Skeletal muscle satellite cell (primary cell): ENCODE results near the gene ARID1B.

ENCODE experiments used
- H3K27me3 ChIP-seq: 2 replicates; pipeline ENCODE4 v1.7.0; 2013; ENCODE audit warnings: low read length; ENCODE audit not compliant: control insufficient read depth, insufficient read depth
- H3K36me3 ChIP-seq: 2 replicates; pipeline ENCODE4 v1.7.0; 2013; ENCODE audit warnings: mild to moderate bottlenecking, control low read depth, low read length; ENCODE audit not compliant: insufficient read depth
- H3K4me1 ChIP-seq: 2 replicates; pipeline ENCODE4 v1.7.0; 2013; ENCODE audit warnings: low read length; ENCODE audit not compliant: control insufficient read depth, insufficient read depth
- H3K4me2 ChIP-seq: 2 replicates; pipeline ENCODE4 v1.7.0; 2013; ENCODE audit warnings: mild to moderate bottlenecking, low read length
- H3K4me3 ChIP-seq: 2 replicates; pipeline ENCODE4 v1.7.0; 2013; ENCODE audit warnings: low read length
- H3K9ac ChIP-seq: 2 replicates; pipeline ENCODE4 v1.7.0; 2013; ENCODE audit warnings: mild to moderate bottlenecking, low read depth, low read length, moderate library complexity
- H3K9me3 ChIP-seq: replicated peaks from 2 replicates; pipeline ENCODE4 v1.7.0; 2013; ENCODE audit warnings: mild to moderate bottlenecking, control low read depth, low read length

Gene ARID1B

GRCh38 chr6:157106487-157106886 is 329.3 kb downstream of the ARID1B start:
- H3K27me3 ChIP-seq, result no peaks in the 10 kb centered on the region
- H3K4me2 ChIP-seq, result no peak overlapping the region
- peaks cover 3% of the 10 kb centered on the region for H3K36me3 ChIP-seq
- H3K9ac ChIP-seq, result no peak overlapping the region
- H3K4me3 ChIP-seq, result no peak overlapping the region
- H3K4me1 ChIP-seq, result peaks cover 32% of the 10 kb centered on the region
- no peaks in the 10 kb centered on the region for H3K9me3 ChIP-seq

- H3K4me1 ChIP-seq, result peaks cover 32% of the 10 kb centered on the region
- peaks cover 3% of the 10 kb centered on the region for H3K36me3 ChIP-seq
- H3K27me3 ChIP-seq, result no peaks in the 10 kb centered on the region
- H3K4me2 ChIP-seq, result peak overlapping the region; percentile 16
- H3K9me3 ChIP-seq, result no peaks in the 10 kb centered on the region
- H3K9ac ChIP-seq, result peak overlapping the region; percentile 6
- no peak overlapping the region for H3K4me3 ChIP-seq
Measured at GRCh38 chr6:157107571-157107914, 330.4 kb downstream of the ARID1B start.

- Histone ChIP-seq H3K36me3 (peaks cover 3% of the 10 kb centered on the region), H3K27me3 (no peaks in the 10 kb centered on the region), H3K9ac (peak overlapping the region; percentile 49), H3K4me1 (peaks cover 32% of the 10 kb centered on the region), H3K9me3 (no peaks in the 10 kb centered on the region), H3K4me2 (peak overlapping the region; percentile 66), H3K4me3 (no peak overlapping the region)
Measured at GRCh38 chr6:157107915-157108651, 330.9 kb downstream of the ARID1B start.

GRCh38 chr6:157108923-157109322 is 331.7 kb downstream of the ARID1B start:
- Histone ChIP-seq H3K4me2 (no peak overlapping the region), H3K9me3 (no peaks in the 10 kb centered on the region), H3K9ac (peak overlapping the region; percentile 49), H3K27me3 (no peaks in the 10 kb centered on the region), H3K4me1 (peaks cover 32% of the 10 kb centered on the region), H3K4me3 (no peak overlapping the region), H3K36me3 (peaks cover 3% of the 10 kb centered on the region)

GRCh38 chr6:157110607-157111006 is 333.4 kb downstream of the ARID1B start:
- no peak overlapping the region for H3K4me3 ChIP-seq

GRCh38 chr6:157113389-157113788 is 336.2 kb downstream of the ARID1B start:
- no peak overlapping the region for H3K9ac ChIP-seq
- no peak overlapping the region for H3K4me2 ChIP-seq
- H3K36me3 ChIP-seq, result peaks cover 3% of the 10 kb centered on the region
- H3K4me3 ChIP-seq, result no peak overlapping the region
- no peaks in the 10 kb centered on the region for H3K27me3 ChIP-seq
- peaks cover 9% of the 10 kb centered on the region for H3K4me1 ChIP-seq
- H3K9me3 ChIP-seq, result no peaks in the 10 kb centered on the region

More at GRCh38 chr6:157110607-157111006, 333.4 kb downstream of the ARID1B start:
- no peaks in the 10 kb centered on the region for H3K9me3 ChIP-seq
- H3K36me3 ChIP-seq, result peaks cover 3% of the 10 kb centered on the region
- no peak overlapping the region for H3K9ac ChIP-seq
- no peak overlapping the region for H3K4me2 ChIP-seq
- H3K4me1 ChIP-seq, result peaks cover 32% of the 10 kb centered on the region
- H3K27me3 ChIP-seq, result no peaks in the 10 kb centered on the region

- no peak overlapping the region for H3K4me3 ChIP-seq
- H3K9ac ChIP-seq, result no peak overlapping the region
- no peaks in the 10 kb centered on the region for H3K4me1 ChIP-seq
- no peaks in the 10 kb centered on the region for H3K36me3 ChIP-seq
- H3K4me2 ChIP-seq, result no peak overlapping the region
- H3K27me3 ChIP-seq, result no peaks in the 10 kb centered on the region
- H3K9me3 ChIP-seq, result no peaks in the 10 kb centered on the region
Measured at GRCh38 chr6:157116426-157116825, 339.2 kb downstream of the ARID1B start.

GRCh38 chr6:157117431-157118095 is 340.4 kb downstream of the ARID1B start:
- no peak overlapping the region for H3K4me3 ChIP-seq
- H3K9me3 ChIP-seq, result no peaks in the 10 kb centered on the region
- no peak overlapping the region for H3K4me2 ChIP-seq
- H3K27me3 ChIP-seq, result no peaks in the 10 kb centered on the region
- H3K4me1 ChIP-seq, result no peaks in the 10 kb centered on the region
- H3K9ac ChIP-seq, result no peak overlapping the region
- H3K36me3 ChIP-seq, result no peaks in the 10 kb centered on the region

- no peak overlapping the region for H3K4me2 ChIP-seq
- no peaks in the 10 kb centered on the region for H3K9me3 ChIP-seq
- H3K9ac ChIP-seq, result no peak overlapping the region
- H3K36me3 ChIP-seq, result no peaks in the 10 kb centered on the region
- H3K4me1 ChIP-seq, result no peaks in the 10 kb centered on the region
- no peak overlapping the region for H3K4me3 ChIP-seq
- H3K27me3 ChIP-seq, result no peaks in the 10 kb centered on the region
Measured at GRCh38 chr6:157119502-157120027, 342.4 kb downstream of the ARID1B start.

GRCh38 chr6:157120534-157121232 is 343.5 kb downstream of the ARID1B start:
- H3K4me3 ChIP-seq, result no peak overlapping the region
- H3K36me3 ChIP-seq, result no peaks in the 10 kb centered on the region
- no peaks in the 10 kb centered on the region for H3K27me3 ChIP-seq
- H3K4me2 ChIP-seq, result peak overlapping the region; percentile 6
- no peak overlapping the region for H3K9ac ChIP-seq
- H3K9me3 ChIP-seq, result no peaks in the 10 kb centered on the region
- H3K4me1 ChIP-seq, result no peaks in the 10 kb centered on the region

GRCh38 chr6:157121897-157122296 is 344.7 kb downstream of the ARID1B start:
- H3K9me3 ChIP-seq, result no peaks in the 10 kb centered on the region
- no peaks in the 10 kb centered on the region for H3K27me3 ChIP-seq
- H3K4me3 ChIP-seq, result no peak overlapping the region

More at GRCh38 chr6:157121897-157122296, 344.7 kb downstream of the ARID1B start:
- Histone ChIP-seq H3K36me3 (no peaks in the 10 kb centered on the region), H3K4me1 (no peaks in the 10 kb centered on the region), H3K4me2 (no peak overlapping the region), H3K9ac (no peak overlapping the region)
